ENCODE data around the gene TMEM178B.

DNA sequence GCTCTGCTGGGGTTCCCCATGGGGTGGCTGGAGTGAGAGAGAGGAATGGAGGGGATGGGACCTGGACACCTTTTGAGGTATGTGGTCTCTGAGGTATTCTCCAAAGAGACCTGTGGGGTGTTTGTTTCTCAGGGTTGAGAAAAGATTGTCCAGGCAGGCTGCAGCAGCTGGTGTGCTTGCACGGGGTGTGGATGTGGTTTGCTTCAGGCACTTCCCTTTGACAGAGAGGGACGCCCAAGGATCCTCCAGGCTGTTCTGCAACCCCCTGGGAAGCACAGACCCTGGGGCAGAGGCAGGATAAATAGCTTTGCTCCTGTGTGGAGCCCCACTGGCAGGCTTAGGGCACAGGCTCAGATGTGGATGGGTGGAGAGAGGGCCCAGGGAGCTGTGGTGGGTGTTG, 362.3 kb downstream of the TMEM178B start:
- TF ChIP-seq POLR2A (IDR thresholded peaks at IDR 0.05; ENCODE audit: low read length) (no peak), GATA1 (IDR thresholded peaks at IDR 0.05; ENCODE audit: low read depth, low read length) (no peak)
